Measurements from ENCODE around the gene TTC21B. TPM values are rescaled to one million over a fixed set of nuclear protein-coding genes. Genes with fewer than 3 reads are reported as not detected.

TTC21B gene
- total RNA-seq, 2 experiments from 2014 or later: 22.6 TPM

Other genes with a start within 250 kb of the TTC21B start
- 1 to 10 TPM; 1.5 to 2.1 TPM for gene GALNT3, start 159.5 kb downstream of the TTC21B start, total RNA-seq
- gene SCN1A, start 174.2 kb upstream of the TTC21B start, total RNA-seq: not detected

Measured in activated naive CD4-positive, alpha-beta T cell treated with anti-CD3 and anti-CD28 coated beads for 36 hours (primary cell).